Adrenal gland (tissue), 5 donors: ENCODE data around the gene DEDD.

Experiments used
- CTCF ChIP-seq, 6 experiments: fragments of 450-650 bp in 4 of 6; fragments of 200-600 bp in 2 of 6; sonication (generic) in 1 of 6; IDR thresholded peaks; 1 replicate in 5 of 6; 2 replicates in 1 of 6; pipeline versions ENCODE4 v1.5.1 to v1.8.0; 2016 to 2021; ENCODE audit warnings: antibody characterized with exemption in 6 of 6, mild to moderate bottlenecking in 2 of 6, moderate library complexity in 1 of 6
- POLR2A ChIP-seq, 2 donors: fragments of 450-650 bp; IDR thresholded peaks; one replicate each; pipeline ENCODE4 v1.6.1; 2017; ENCODE audit warnings: antibody characterized with exemption in 2 of 2, mild to moderate bottlenecking in 2 of 2, moderate library complexity in 1 of 2
- donor health status: DM: no; HTN: no; CAD: no.

GRCh38 chr1:161171696-161172095 lies 39.2 kb upstream of the DEDD start:
- TF ChIP-seq CTCF (IDR thresholded peaks at IDR 0.05) (no peak), POLR2A (IDR thresholded peaks at IDR 0.05) (no peak)
